H1 (cell line): Measurements from ENCODE around the gene MAST2. TPM values are rescaled to one million over a fixed set of nuclear protein-coding genes. Genes with fewer than 3 reads are reported as not detected.

ENCODE experiments used
- CTCF ChIA-PET: fragments of 300-600 bp; sonication (Branson Sonifier 250); formaldehyde crosslinking; loops from one replicate; lab custom pipeline; 2021; ENCODE audit not compliant: partially characterized antibody; lab: Charles Lee
- POLR2A ChIA-PET: fragments of 300-600 bp; sonication (Branson Sonifier 250); formaldehyde crosslinking; loops from one replicate; lab custom pipeline; 2021; ENCODE audit warnings: inconsistent platforms; ENCODE audit not compliant: partially characterized antibody; lab: Charles Lee
- DNase-seq, 2 experiments: peaks; one replicate each; pipeline versions ENCODE4 v3.0.0 to v3.0.0-alpha.2; 2010 to 2022; ENCODE audit warnings: low spot score in 2 of 2, low read depth in 1 of 2, mixed read lengths in 1 of 2
- FAIRE-seq: peaks from 2 replicates; lab custom pipeline; 2011; peaks lifted over from hg19 to GRCh38; lab: Jason Lieb, UNC
- H2AFZ ChIP-seq: 2 replicates; pipeline ENCODE4 v1.8.1; 2012; ENCODE audit warnings: low read length, inconsistent platforms
- H2AK5ac ChIP-seq: 2 replicates; pipeline ENCODE4 v1.6.1; 2013; ENCODE audit warnings: low read depth, low read length
- H2BK120ac ChIP-seq: replicated peaks from 2 replicates; pipeline ENCODE3; 2013; ENCODE audit warnings: low read depth, low read length, inconsistent platforms
- H2BK12ac ChIP-seq: 2 replicates; pipeline ENCODE4 v1.6.1; 2013; ENCODE audit warnings: low read depth, low read length
- H2BK15ac ChIP-seq: 2 replicates; pipeline ENCODE4 v1.6.1; 2013; ENCODE audit warnings: low read length
- H2BK20ac ChIP-seq: 2 replicates; pipeline ENCODE4 v1.6.1; 2013; ENCODE audit warnings: low read length
- H2BK5ac ChIP-seq: 2 replicates; pipeline ENCODE4 v1.6.1; 2013; ENCODE audit warnings: low read depth, low read length
- H3K14ac ChIP-seq: 2 replicates; pipeline ENCODE4 v1.6.1; 2013; ENCODE audit warnings: inconsistent platforms; ENCODE audit not compliant: insufficient read length
- H3K18ac ChIP-seq: 2 replicates; pipeline ENCODE4 v1.6.1; 2013; ENCODE audit warnings: low read length; ENCODE audit errors: extremely low read depth
- H3K23ac ChIP-seq: 2 replicates; pipeline ENCODE4 v1.6.1; 2013; ENCODE audit warnings: inconsistent platforms; ENCODE audit not compliant: insufficient read length
- H3K23me2 ChIP-seq: 2 replicates; pipeline ENCODE4 v1.6.1; 2013; ENCODE audit warnings: low read depth, low read length
- H3K27ac ChIP-seq: 2 replicates; pipeline ENCODE4 v1.6.1; 2011; ENCODE audit warnings: low read depth, low read length, inconsistent platforms
- H3K27me3 ChIP-seq, 4 experiments: replicated peaks in 1 of 4; 1 replicate in 1 of 4; 2 replicates in 3 of 4; pipeline versions ENCODE4 v1.6.1 to v1.8.1; 2011 to 2013; ENCODE audit warnings: low read length in 3 of 4, mild to moderate bottlenecking in 3 of 4, inconsistent platforms in 2 of 4, mixed read lengths in 2 of 4, moderate library complexity in 1 of 4; ENCODE audit not compliant: control insufficient read depth in 3 of 4, insufficient read depth in 3 of 4; ENCODE audit errors: extremely low read depth in 1 of 4
- H3K36me3 ChIP-seq, 4 experiments: 2 replicates each; pipeline versions ENCODE4 v1.6.1 to v1.8.1; 2011 to 2013; ENCODE audit warnings: mild to moderate bottlenecking in 4 of 4, low read length in 3 of 4, moderate library complexity in 2 of 4, control low read depth in 1 of 4, inconsistent platforms in 1 of 4; ENCODE audit not compliant: insufficient read depth in 4 of 4, control insufficient read depth in 2 of 4
- H3K4ac ChIP-seq: replicated peaks from 2 replicates; pipeline ENCODE3; 2013; ENCODE audit warnings: low read length, low read depth, mixed read lengths, inconsistent platforms; ENCODE audit not compliant: insufficient read length
- H3K4me1 ChIP-seq, 4 experiments: replicated peaks in 1 of 4; 1 replicate in 1 of 4; 2 replicates in 3 of 4; pipeline versions ENCODE4 v1.6.1 to v1.8.1; 2011 to 2013; ENCODE audit warnings: low read length in 3 of 4, inconsistent platforms in 2 of 4, mixed read lengths in 1 of 4; ENCODE audit not compliant: insufficient read depth in 4 of 4, control insufficient read depth in 3 of 4
- H3K4me2 ChIP-seq, 2 experiments: 2 replicates each; pipeline versions ENCODE4 v1.6.1 to v1.8.1; 2011 to 2013; ENCODE audit warnings: low read depth in 2 of 2, low read length in 2 of 2, control low read depth in 1 of 2, inconsistent platforms in 1 of 2, mild to moderate bottlenecking in 1 of 2; ENCODE audit not compliant: insufficient read depth in 1 of 2
- H3K4me3 ChIP-seq, 4 experiments: fragments of 200-600, 300-600 bp in 1 of 4; sonication (generic), shearing (Covaris generic), sonication (Bioruptor Twin) in 1 of 4; 2 replicates each; pipeline versions ENCODE4 v1.5.1 to v1.8.1; 2011 to 2016; ENCODE audit warnings: low read length in 4 of 4, low read depth in 3 of 4, control low read depth in 2 of 4, inconsistent platforms in 2 of 4, mild to moderate bottlenecking in 2 of 4, mixed read lengths in 1 of 4, moderate library complexity in 1 of 4; ENCODE audit not compliant: insufficient read depth in 2 of 4; ENCODE audit errors: extremely low read depth in 1 of 4
- H3K56ac ChIP-seq: replicated peaks from 2 replicates; pipeline ENCODE3; 2013; ENCODE audit warnings: low read depth, mild to moderate bottlenecking, mixed read lengths, low read length, inconsistent platforms; ENCODE audit not compliant: insufficient read length
- H3K79me1 ChIP-seq: 2 replicates; pipeline ENCODE4 v1.6.1; 2013; ENCODE audit warnings: low read depth, low read length, control low read depth
- H3K79me2 ChIP-seq, 2 experiments: 2 replicates each; pipeline versions ENCODE4 v1.6.1 to v1.8.1; 2012 to 2013; ENCODE audit warnings: low read length in 2 of 2, mild to moderate bottlenecking in 2 of 2, inconsistent platforms in 1 of 2; ENCODE audit not compliant: insufficient read depth in 2 of 2, control insufficient read depth in 1 of 2
- H3K9ac ChIP-seq, 4 experiments: replicated peaks in 1 of 4; 1 replicate in 1 of 4; 2 replicates in 3 of 4; pipeline versions ENCODE4 v1.6.1 to v1.8.1; 2011 to 2013; ENCODE audit warnings: low read depth in 3 of 4, low read length in 3 of 4, control low read depth in 2 of 4, mild to moderate bottlenecking in 2 of 4, moderate library complexity in 2 of 4, inconsistent platforms in 1 of 4; ENCODE audit errors: extremely low read depth in 1 of 4
- H3K9me3 ChIP-seq, 2 experiments: 2 replicates each; pipeline versions ENCODE4 v1.6.1 to v1.8.1; 2012 to 2013; ENCODE audit warnings: mild to moderate bottlenecking in 2 of 2, moderate library complexity in 2 of 2, control low read depth in 1 of 2, inconsistent platforms in 1 of 2, low read depth in 1 of 2, low read length in 1 of 2, mixed read lengths in 1 of 2; ENCODE audit not compliant: insufficient read depth in 2 of 2
- H4K20me1 ChIP-seq, 2 experiments: replicated peaks in 1 of 2; 2 replicates each; pipeline versions ENCODE3 to v1.8.1; 2011 to 2013; ENCODE audit warnings: inconsistent platforms in 2 of 2, low read length in 2 of 2, mild to moderate bottlenecking in 1 of 2; ENCODE audit not compliant: insufficient read depth in 2 of 2, control insufficient read depth in 1 of 2
- H4K5ac ChIP-seq: 2 replicates; pipeline ENCODE4 v1.6.1; 2013; ENCODE audit warnings: low read length, low read depth, mixed read lengths, inconsistent platforms; ENCODE audit not compliant: insufficient read length
- H4K8ac ChIP-seq: 2 replicates; pipeline ENCODE4 v1.8.0; 2013; ENCODE audit warnings: mild to moderate bottlenecking, moderate library complexity, low read length, inconsistent platforms; ENCODE audit not compliant: insufficient read depth; ENCODE audit errors: extremely low read depth
- H4K91ac ChIP-seq: replicated peaks from 2 replicates; pipeline ENCODE3; 2013; ENCODE audit warnings: low read length, mixed read lengths, inconsistent platforms; ENCODE audit not compliant: insufficient read length
- BCL11A ChIP-seq, 2 experiments: IDR thresholded peaks; one replicate each; pipeline ENCODE4 v1.6.1; 2011; ENCODE audit warnings: low read depth in 2 of 2, low read length in 2 of 2, mild to moderate bottlenecking in 2 of 2
- SIX5 ChIP-seq: IDR thresholded peaks from 2 replicates; pipeline ENCODE4 v1.6.1; 2011; ENCODE audit warnings: mild to moderate bottlenecking, low read depth, low read length
- ZNF274 ChIP-seq: IDR thresholded peaks from 2 replicates; pipeline ENCODE4 v1.7.0; 2012; ENCODE audit warnings: low read length, borderline replicate concordance; ENCODE audit errors: extremely low read depth
- WGBS, 2 experiments: shearing (Covaris generic) in 1 of 2; methylation state at CpG; one replicate each; pipeline versions ENCODE4 v1.1.6 to v1.1.7; 2013 to 2015; ENCODE audit warnings: low lambda C conversion rate in 2 of 2, mixed read lengths in 2 of 2, inconsistent platforms in 1 of 2, low coverage in 1 of 2, missing lambda C conversion rate in 1 of 2; ENCODE audit not compliant: insufficient replicate concordance in 2 of 2, insufficient coverage in 1 of 2, insufficient read length in 1 of 2; ENCODE audit errors: extremely low coverage in 1 of 2, missing lambda C conversion rate in 1 of 2; 5-methylcytosine and 5-hydroxymethylcytosine counted together
- polyA plus RNA-seq, 7 experiments: library from polyadenylated mRNA; depleted of rRNA in 3 of 7; stranded (reverse) in 5 of 7; unstranded in 2 of 7; fragments of >200 nt in 5 of 7; fragments of 200-250 nt in 2 of 7; gene quantifications; 1 replicate in 5 of 7; 2 replicates in 1 of 7; 4 replicates in 1 of 7; pipeline versions ENCODE4 v1.2.1 to v1.2.3, GENCODE V29; 2011 to 2013; ENCODE audit warnings: missing spikeins in 2 of 7, mixed read lengths in 2 of 7
- total RNA-seq: library from RNA; stranded (reverse); fragmentation: NEBNext Ultra II Directional; extraction: Animal tissue kit (Norgen Biotek cat#: 25700); gene quantifications from 2 replicates; pipeline ENCODE4 v1.2.1, GENCODE V29; 2021

Gene MAST2
- total and polyA plus RNA-seq, 2 of the 8 experiments (the other 6 are each of a cell fraction or from before 2014, with no cell fraction given) = 20.5 to 35.4 TPM

GRCh38 chr1:45793942-45794604 is 9.3 kb upstream of the MAST2 start:
- H2BK15ac ChIP-seq = no peak overlapping the region
- FAIRE-seq = no peak
- TF ChIP-seq BCL11A (IDR thresholded peaks at IDR 0.05; ENCODE audit: low read depth in 2 of 2, low read length in 2 of 2) (no peak), SIX5 (no peak), ZNF274 (no peak)

More at GRCh38 chr1:45793942-45794604, 9.3 kb upstream of the MAST2 start:
- no peak overlapping the region for H3K14ac ChIP-seq
- H3K9ac ChIP-seq = no peak overlapping the region
- H2BK20ac ChIP-seq = no peak overlapping the region
- no peak overlapping the region for H2BK120ac ChIP-seq
- ChIA-PET POLR2A (no interaction called here), CTCF (no interaction called here)
- no peak overlapping the region for H3K18ac ChIP-seq
- no peak overlapping the region for H2BK5ac ChIP-seq
- H3K56ac ChIP-seq = no peak overlapping the region
- H4K5ac ChIP-seq = no peak overlapping the region
- no peak overlapping the region for H4K8ac ChIP-seq
- H3K36me3 ChIP-seq = no peaks in the 10 kb centered on the region
- no peak overlapping the region for H3K4ac ChIP-seq
- H3K9me3 ChIP-seq = no peaks in the 10 kb centered on the region
- no peaks in the 10 kb centered on the region for H3K27me3 ChIP-seq
- no peak overlapping the region for H2AK5ac ChIP-seq
- no peaks in the 10 kb centered on the region for H4K20me1 ChIP-seq
- 84% methylated on average over 7 of the region's 7 CpGs; no CpG with 5 or more reads in 1 of the 2 experiments for WGBS, 2 experiments
- no peak overlapping the region for H4K91ac ChIP-seq
- no peaks in the 10 kb centered on the region for H3K79me2 ChIP-seq
- no peaks in the 10 kb centered on the region for H3K23me2 ChIP-seq
- no peak overlapping the region for H3K4me2 ChIP-seq
- H2BK12ac ChIP-seq = no peak overlapping the region
- H3K79me1 ChIP-seq = no peaks in the 10 kb centered on the region
- DNase-seq = no peak
- no peaks in the 10 kb centered on the region for H3K4me1 ChIP-seq
- H3K4me3 ChIP-seq = no peak overlapping the region
- H2AFZ ChIP-seq = no peak overlapping the region; the same call in 1 of the 2 replicates
- H3K23ac ChIP-seq = no peak overlapping the region
- H3K27ac ChIP-seq = no peak overlapping the region
